ENCODE data around the gene GTF3C5.
"Not testable (repeated sequence)": the region's sequence is repeated elsewhere in the genome, so short reads cannot be mapped to it uniquely, and the experiment has no call there.

GTF3C5 gene

GRCh38 chr9:132996526-132996925, 34.3 kb upstream of the GTF3C5 start:
- no peak for DNase-seq (ENCODE audit: low read depth, low spot score)

GRCh38 chr9:132997591-132997990, 33.2 kb upstream of the GTF3C5 start:
- DNase-seq (ENCODE audit: low read depth, low spot score) = no peak

DNA sequence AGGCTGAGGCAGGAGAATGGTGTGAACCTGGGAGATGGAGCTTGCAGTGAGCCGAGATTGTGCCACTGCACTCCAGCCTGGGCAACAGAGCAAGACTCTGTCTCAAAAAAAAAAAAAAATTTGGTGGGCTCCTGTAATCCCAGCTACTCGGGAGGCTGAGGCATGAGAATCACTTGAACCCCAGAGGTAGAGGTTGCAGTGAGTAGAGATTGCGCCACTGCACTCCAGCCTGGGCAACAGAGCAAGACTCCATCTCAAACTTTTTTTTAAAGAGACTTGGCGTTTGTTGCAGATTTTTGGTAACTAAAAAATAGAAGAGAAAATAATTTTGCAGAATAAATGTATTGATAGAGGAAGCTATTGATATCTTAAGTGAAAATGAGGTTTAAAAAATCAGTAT, 32.6 kb upstream of the GTF3C5 start:
- DNase-seq (ENCODE audit: low read depth, low spot score) = not testable (repeated sequence)

DNA sequence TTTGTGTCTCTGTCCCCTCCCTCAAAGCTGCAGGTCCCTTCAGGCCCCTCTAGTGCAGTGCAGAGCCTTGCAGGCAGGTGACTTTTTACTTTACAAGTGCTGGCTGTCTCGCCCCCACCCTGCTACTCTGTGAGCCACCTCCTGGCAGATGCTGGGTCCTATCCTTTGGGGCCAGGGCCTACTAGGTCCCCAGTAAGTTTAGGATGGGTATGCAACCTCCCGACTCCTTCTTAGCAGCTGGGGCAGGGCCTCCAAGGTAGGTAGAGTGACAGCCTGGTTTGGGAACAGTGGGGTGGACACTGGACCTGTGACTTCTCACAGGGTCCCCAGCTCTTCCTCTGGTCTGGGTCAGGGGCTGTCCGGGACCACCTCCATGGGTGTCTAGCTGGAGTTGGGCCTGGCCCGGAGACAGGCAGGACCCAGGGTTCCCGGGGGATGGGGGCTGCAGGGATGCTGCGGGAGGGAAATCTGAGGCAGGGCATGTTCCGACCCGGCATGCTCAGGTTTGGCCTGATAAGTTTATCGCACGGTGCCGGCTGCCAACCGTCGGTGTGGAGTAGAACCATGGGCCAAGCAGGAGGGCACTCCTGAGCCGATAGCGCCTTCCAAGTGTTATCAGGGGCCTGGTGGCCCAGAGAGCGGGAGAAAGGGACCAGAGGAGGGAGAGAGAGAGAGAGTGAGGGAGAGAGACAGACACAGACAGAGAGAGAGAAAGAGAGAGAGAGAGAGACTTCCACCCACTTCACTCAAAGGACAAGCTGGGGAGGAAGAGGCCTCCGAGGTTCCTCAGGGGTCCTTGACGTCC, 31.8 kb upstream of the GTF3C5 start:
- no peak for DNase-seq (ENCODE audit: low read depth, low spot score)

DNA sequence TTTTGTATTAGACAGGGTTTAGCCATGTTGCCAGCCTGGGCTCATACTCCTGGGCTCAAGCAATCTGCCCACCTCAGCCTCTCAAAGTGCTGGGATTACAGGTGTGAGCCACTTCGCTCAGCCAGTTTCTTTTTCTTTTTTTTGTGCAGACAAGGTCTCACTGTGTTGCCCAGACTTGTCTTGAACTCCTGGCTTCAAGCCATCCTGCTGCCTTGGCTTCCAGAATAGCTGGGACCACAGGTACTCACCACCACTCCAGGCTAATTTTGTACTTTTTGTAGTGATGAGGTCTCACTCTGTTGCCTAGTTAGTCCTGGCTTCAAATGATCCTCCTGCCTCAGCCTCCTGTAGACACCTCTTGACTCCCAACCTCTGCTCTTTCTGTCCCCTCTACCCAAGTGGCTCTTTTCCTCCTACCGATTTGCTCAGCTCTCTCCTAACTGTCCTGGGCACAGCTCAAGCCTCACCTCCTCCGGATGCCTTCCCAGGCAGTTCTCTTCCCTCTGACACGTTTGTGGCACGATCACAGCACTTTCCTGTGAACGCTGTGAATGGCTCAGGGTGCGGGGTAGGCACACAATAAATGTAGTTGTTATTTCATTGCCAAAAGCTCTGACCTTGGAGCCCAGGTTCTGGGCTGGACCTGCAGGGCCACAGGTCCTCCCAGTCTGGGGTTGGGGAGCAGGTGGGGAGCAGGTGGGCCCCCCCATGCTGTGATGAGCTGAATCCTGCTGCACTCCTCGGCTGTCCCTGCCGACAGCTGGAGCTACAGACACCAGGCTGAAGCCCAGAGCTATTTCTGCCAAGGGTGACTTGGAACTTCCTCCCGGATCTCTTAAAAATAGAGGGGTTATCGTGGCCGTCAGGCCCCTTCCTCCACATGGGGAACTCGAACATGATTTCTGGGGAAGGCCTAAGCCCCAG, 28.4 kb upstream of the GTF3C5 start:
- DNase-seq (ENCODE audit: low read depth, low spot score) = peak; percentile 40

DNA sequence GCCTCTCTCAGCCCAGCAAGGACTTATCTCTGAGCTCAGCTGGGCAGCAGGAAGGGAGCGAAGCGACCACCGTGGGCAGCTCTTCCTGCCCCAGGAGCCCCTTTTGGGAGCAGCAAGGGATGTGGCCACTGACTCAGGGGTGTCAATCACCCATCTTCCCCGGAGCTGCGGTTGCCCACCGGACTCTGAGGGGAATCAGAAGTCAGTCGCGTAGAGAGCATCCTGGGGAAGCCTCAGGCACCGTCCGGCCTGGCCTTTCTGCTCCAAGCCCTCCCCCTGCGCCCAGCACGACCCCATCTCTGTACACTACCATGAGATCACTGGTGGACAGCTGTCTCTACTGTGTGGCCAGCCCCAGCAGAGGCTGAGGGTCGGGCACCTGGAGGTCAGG, 27.7 kb upstream of the GTF3C5 start:
- no peak for DNase-seq (ENCODE audit: low read depth, low spot score)

DNA sequence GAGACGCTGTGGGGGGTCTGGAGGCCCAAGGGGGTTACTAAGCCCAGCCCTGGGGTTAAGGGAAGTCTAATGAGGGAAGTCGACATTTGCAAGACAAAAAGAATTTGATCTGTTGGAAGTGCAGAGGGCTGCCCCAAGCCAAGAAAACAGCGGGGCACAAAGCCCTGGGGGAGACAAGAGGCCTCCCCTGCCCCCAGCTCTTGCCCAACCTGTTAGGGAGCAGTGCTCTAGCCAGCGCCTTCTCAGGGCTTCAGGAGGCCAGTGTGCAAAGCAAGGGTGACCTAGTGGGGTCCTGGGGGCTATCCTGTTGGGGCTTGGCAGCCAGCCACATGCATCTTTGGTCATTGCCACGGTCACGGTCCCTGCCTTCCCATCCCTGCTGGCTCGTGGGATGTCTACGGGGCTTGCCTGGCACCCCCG, 27.1 kb upstream of the GTF3C5 start:
- no peak for DNase-seq (ENCODE audit: low read depth, low spot score)

GRCh38 chr9:133004091-133004998, 26.5 kb upstream of the GTF3C5 start:
- no peak for DNase-seq (ENCODE audit: low read depth, low spot score)

GRCh38 chr9:133004999-133005760, 25.6 kb upstream of the GTF3C5 start:
- DNase-seq (ENCODE audit: low read depth, low spot score) = no peak

DNA sequence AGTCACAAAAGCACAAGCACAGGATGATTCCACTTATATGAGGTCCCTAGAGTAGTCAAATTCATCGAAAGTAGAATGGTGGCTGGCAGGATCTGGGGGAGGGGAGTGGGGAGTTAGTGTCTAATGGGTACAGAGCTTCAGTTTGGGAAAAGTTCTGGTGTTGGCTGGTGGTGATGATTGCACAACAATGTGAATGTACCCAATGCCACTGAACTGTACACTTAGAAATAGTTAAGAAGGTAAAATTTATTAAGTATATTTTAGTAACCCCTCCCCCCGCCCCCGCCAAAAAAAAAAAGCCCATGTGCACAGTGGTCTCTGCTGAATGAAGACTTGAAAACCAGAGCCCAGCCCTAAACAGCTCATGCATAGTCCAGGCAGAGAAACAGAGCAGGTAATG, 24.8 kb upstream of the GTF3C5 start:
- DNase-seq (ENCODE audit: low read depth, low spot score) = no peak

- no peak for DNase-seq (ENCODE audit: low read depth, low spot score)
Observed at GRCh38 chr9:133006731-133007352, 24.0 kb upstream of the GTF3C5 start.

GRCh38 chr9:133008406-133008805, 22.4 kb upstream of the GTF3C5 start:
- DNase-seq (ENCODE audit: low read depth, low spot score) = no peak

DNA sequence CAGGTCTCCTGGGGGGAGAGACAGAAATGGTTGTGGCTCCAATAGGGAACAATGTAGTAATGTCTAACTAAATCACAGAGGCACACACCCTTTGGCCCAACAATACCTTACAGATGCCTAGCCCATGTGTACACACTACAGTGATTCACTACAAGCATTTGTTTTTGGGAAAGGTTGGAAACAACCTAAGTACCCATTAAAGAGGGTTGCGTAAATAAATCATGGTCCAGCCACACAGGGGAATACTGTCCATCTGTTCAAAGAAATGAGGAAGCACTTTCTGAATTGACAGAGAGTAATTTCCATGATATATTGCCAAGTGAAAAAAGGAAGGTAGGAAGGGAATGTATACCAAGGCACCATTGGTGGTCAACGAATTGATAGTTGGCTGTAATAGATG, 22.0 kb upstream of the GTF3C5 start:
- DNase-seq (ENCODE audit: low read depth, low spot score) = no peak

DNA sequence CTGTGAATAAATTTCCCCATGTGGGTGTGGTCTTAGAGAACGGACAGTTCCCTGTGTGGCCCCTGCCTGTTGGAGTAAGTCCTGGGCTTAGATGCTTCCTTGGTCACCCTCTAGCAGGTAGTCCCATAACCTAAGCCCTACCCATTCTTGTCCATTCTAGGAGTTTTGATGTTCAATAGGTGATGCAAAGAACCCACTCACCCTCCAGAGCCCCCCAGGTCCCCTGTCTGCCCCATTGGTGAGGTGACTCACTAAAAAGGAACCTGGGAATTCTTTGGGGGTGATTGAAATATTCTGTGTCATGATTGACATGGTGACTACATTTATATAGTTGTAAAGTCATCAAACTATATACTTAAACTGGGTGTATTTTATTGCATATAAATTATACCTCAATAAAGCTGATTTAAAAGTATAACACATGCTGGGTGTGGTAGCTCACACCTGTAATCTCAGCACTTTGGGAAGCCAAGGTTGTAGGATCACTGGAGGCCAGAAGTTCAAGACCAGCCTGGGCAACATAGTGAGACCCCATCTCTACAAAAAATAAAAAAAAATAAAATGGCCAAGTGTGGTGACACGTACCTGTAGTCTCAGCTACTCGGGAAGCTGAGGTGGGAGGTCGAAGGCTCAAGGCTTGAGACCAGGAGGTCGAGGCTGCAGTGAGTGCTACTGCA, 20.8 kb upstream of the GTF3C5 start:
- DNase-seq (ENCODE audit: low read depth, low spot score) = no peak

- no peak for DNase-seq (ENCODE audit: low read depth, low spot score)
Observed at GRCh38 chr9:133014696-133015095, 16.1 kb upstream of the GTF3C5 start.

DNA sequence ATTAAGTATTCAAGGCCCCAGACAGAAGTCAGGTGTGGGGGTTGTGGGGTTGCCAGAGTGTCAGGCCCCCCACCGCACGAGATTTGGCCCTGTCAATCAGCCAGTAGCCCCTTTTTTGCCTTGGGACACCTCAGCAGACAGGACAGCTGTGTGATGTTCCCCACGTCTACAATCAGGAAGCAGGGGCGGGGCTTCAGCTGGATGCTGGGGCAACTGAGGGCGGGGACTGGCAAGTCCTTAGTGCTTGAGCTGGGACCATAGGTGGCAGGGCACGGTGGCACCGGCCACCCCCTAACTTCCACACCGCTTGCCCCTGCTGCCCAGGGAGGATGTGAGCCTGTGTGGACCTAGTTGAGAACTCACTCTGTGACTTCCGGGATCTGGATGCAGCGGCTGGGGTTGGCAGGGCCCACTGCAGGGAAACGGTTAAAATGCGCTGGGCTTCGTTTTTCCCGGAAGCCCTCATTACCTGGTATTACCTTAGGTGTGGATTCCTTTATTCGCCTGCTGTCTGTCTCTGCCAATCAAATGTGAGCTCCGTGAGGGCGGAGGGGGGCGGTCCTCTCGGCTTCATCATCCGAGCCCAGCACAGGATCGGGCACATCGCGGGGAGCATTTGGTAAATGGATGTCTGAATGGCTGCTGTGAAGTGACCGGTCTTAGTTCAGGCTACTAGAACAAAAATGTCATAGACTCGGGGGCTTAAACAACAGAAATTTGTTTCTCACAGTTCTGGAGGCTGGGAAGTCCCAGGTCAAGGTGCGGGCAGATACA, 7.5 kb upstream of the GTF3C5 start:
- no peak for DNase-seq (ENCODE audit: low read depth, low spot score)

GRCh38 chr9:133026426-133026825, 4.4 kb upstream of the GTF3C5 start:
- DNase-seq (ENCODE audit: low read depth, low spot score) = no peak

GRCh38 chr9:133027134-133027533, 3.7 kb upstream of the GTF3C5 start:
- DNase-seq (ENCODE audit: low read depth, low spot score) = no peak

DNA sequence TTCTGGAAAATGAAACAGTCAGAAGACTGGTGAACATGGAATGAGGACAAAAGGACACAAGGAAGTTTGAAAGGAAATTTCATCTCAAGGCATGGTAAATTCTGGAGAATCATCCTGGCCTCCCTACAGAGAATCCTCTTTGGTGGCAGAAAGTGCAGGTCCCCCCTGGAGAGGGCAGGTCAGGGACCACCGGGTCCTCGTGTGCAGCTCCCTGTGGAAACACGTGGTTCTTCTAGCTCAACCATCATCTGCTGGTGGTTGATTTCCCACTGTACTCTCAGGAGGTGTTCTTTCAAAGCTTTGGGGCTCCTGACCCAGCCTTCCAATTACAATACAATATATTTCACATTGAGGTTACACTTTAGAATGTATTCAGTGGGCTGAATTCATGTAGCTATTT, 2.6 kb upstream of the GTF3C5 start:
- DNase-seq (ENCODE audit: low read depth, low spot score) = no peak
